ENCODE results near the gene FAM72C.
"Not testable (repeated sequence)": the region's sequence is repeated elsewhere in the genome, so short reads cannot be mapped to it uniquely, and the experiment has no call there.

GRCh38 chr1:143955930-143956329, 15.9 kb downstream of the FAM72C start:
- not testable (repeated sequence) for TF ChIP-seq GABPA (IDR thresholded peaks at IDR 0.05; ENCODE audit: borderline replicate concordance, insufficient read depth, low read length); TAF1 (IDR thresholded peaks at IDR 0.05; ENCODE audit: low read depth, low read length); POLR2AphosphoS5 (IDR thresholded peaks at IDR 0.05; ENCODE audit: low read depth, low read length); EZH2 (IDR thresholded peaks at IDR 0.05; ENCODE audit: low read depth, low read length, severe bottlenecking); JUND (IDR thresholded peaks at IDR 0.05; ENCODE audit: low read length); MAFK (IDR thresholded peaks at IDR 0.05; ENCODE audit: low read depth, low read length); RNF2 (IDR thresholded peaks at IDR 0.05; ENCODE audit: borderline replicate concordance, low read depth, low read length, missing control alignments, poor library complexity, severe bottlenecking); POLR2A (IDR thresholded peaks at IDR 0.05; ENCODE audit: control extremely low read depth in 1 of 2, low read depth in 2 of 2, low read length in 2 of 2); RAD21 (IDR thresholded peaks at IDR 0.05 in 1 of 2, conservative IDR thresholded peaks at IDR 0.05 in 1 of 2; ENCODE audit: low read depth in 2 of 2, low read length in 2 of 2)
- TF ChIP-seq, protein P1, sequence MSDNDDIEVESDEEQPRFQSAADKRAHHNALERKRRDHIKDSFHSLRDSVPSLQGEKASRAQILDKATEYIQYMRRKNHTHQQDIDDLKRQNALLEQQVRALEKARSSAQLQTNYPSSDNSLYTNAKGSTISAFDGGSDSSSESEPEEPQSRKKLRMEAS (IDR thresholded peaks at IDR 0.05): not testable (repeated sequence)
- TF ChIP-seq, protein P2, sequence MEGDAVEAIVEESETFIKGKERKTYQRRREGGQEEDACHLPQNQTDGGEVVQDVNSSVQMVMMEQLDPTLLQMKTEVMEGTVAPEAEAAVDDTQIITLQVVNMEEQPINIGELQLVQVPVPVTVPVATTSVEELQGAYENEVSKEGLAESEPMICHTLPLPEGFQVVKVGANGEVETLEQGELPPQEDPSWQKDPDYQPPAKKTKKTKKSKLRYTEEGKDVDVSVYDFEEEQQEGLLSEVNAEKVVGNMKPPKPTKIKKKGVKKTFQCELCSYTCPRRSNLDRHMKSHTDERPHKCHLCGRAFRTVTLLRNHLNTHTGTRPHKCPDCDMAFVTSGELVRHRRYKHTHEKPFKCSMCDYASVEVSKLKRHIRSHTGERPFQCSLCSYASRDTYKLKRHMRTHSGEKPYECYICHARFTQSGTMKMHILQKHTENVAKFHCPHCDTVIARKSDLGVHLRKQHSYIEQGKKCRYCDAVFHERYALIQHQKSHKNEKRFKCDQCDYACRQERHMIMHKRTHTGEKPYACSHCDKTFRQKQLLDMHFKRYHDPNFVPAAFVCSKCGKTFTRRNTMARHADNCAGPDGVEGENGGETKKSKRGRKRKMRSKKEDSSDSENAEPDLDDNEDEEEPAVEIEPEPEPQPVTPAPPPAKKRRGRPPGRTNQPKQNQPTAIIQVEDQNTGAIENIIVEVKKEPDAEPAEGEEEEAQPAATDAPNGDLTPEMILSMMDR (IDR thresholded peaks at IDR 0.05; ENCODE audit: control extremely low read depth in 1 of 3, insufficient read depth in 1 of 3, low read depth in 1 of 3, low read length in 3 of 3): not testable (repeated sequence)
- TF ChIP-seq, protein P3, sequence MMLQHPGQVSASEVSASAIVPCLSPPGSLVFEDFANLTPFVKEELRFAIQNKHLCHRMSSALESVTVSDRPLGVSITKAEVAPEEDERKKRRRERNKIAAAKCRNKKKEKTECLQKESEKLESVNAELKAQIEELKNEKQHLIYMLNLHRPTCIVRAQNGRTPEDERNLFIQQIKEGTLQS (IDR thresholded peaks at IDR 0.05; ENCODE audit: insufficient read depth, low read depth, low read length): not testable (repeated sequence)
